HG03108 (cell line): Measurements from ENCODE around the gene PRDM8.
"Not testable (repeated sequence)": the region's sequence is repeated elsewhere in the genome, so short reads cannot be mapped to it uniquely, and the experiment has no call there.

Experiments
- ATAC-seq: cut with Tn5 transposase; IDR thresholded peaks from one replicate; pipeline ENCODE4 v1.9.1; 2021; ENCODE audit warnings: moderate library complexity; ENCODE audit not compliant: unreplicated experiment

The PRDM8 gene

GRCh38 chr4:80196922-80197573 lies at the start of gene PRDM8:
TSS of gene PRDM8 (plus strand) at chr4:80197503. CDS start at chr4:80200081, 2,578 bp downstream.
- ATAC-seq, result no peak

- ATAC-seq, result no peak
These were observed 46.7 kb upstream of the PRDM8 start for GRCh38 chr4:80150387-80151180.

GRCh38 chr4:80151981-80152380 lies 45.3 kb upstream of the PRDM8 start:
- ATAC-seq, result no peak

- no peak for ATAC-seq
These were observed 43.3 kb upstream of the PRDM8 start for GRCh38 chr4:80153874-80154544.

DNA sequence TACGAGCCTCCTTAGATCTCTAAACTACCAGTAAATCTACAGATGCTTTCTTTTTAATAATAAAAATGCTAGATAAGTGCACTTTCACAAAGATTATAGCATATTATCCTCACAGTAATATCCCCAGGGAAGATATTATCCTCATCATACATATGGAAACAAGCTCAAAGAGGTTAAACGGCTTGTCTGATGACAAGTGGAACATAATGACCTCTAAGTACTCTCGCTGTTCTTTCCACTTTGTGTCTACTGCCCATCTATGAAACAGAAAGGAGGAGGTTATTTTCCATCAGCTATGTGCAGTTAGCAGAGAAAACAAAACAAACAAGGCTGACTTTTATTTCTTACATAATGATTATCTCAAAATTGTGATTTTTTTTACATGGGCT lies 42.8 kb upstream of the PRDM8 start:
- no peak for ATAC-seq

DNA sequence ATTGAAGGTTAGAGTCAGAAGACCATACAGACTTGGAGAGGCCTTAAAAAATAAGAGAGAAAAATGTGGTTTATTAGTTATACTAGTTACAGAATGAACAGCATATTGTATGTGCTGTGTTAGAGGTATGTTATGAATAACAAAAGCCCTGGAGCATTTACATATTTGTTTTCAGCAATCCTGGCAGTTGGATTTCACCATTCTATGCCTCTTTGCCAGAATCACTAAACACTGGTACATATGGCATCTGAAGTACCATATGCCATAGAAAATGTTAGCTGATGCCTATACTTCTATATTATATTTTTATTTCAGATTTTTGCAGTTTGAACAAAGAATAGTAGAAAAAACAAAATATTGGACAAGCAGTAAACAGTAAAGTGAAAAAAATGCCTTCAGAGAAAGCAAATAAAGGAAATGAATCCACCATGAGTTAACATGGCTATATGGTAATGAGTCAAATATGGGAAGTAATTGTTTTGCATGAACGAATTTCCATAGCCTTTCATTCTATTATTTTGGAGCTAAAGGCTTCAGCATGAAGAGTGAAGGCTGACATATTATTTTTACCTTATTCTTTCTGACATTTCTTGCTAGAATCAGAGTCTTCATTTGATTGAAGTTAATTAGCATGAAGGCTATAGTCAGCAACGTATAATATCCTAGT lies 41.9 kb upstream of the PRDM8 start:
- ATAC-seq, result no peak

- no peak for ATAC-seq
These were observed 40.9 kb upstream of the PRDM8 start for GRCh38 chr4:80156410-80156809.

DNA sequence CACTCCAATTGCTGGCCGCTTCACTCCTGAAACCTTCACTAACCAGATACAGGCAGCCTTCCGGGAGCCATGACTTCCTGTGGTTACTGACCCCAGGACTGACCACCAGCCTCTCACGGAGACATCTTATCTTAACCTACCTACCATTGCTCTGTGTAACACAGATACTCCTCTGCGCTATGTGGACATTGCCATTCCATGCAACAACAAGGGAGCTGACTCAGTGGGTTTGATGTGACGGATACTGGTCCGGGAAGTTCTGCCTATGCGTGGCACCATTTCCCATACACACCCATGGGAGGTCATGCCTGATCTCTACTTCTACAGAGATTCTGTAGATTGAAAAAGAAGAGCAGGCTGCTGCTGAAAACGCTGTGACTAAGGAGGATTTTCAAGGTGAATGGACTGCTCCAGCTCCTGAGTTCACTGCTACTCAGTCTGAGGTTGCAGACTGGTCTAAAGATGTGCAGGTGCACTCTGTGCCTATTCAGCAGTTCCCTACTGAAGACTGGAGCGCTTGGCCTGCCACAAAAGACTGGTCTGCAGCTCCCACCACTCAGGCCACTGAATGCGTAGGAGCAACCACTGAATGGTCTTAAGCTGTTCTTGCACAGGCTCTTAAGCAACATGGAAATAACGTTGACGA lies 35.8 kb upstream of the PRDM8 start:
- no peak for ATAC-seq

DNA sequence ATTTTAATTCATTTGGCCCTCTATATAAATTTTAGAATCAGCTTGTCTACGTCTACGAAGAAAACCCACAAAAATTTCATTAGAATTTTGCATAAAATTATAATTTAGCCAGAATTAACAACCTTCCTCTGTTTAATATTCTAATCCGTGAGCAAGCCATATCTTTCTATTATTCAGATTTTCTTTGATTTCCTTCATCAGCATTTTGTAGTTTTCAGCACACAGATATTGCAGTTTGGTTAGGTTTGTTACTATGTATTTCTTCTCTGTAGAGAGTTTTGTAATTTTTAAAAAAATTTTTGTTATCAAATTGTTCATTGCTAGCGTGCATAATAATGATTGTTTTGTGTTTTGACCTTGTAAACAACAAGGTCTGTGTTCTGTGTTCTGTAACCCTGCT lies 34.9 kb upstream of the PRDM8 start:
- ATAC-seq, result no peak

DNA sequence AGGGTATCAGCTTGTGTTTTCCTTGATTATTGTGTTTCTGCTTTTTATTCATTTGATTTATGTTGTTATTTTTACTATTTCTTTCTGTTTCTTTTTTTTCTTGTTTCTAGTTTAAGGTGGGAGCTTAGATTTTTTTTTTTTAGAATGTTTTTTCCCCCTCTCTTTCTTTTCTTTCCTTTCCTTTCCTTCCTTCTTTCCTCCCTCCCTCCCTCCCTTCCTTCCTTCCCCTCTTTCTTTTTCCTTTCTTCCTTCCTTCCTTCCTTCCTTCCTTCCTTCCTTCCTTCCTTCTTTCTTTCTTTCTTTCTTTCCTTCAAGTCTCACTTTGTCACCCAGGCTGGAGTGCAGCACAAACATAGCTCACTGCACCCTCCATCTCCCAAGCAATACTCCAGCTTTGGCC lies 31.4 kb upstream of the PRDM8 start:
- ATAC-seq, result no peak

DNA sequence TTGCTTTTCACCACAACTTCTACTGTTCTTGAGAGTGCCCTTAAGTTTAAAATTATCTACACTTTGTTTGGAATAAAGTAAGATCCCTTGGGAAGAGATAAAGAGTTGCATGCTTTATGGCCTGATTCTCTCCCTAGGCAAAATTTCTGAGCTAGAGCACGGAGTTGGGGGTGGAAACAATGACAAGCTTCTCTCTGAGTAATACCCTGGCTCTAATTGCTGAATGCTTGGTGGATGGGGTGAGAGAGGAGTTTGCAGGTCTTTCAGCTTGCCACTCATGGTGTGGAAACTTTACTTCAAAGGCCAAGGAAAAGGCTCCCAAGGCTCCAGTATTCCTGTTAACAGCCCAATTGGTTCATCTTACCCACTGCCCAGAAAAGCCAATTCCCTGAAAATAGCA lies 26.1 kb upstream of the PRDM8 start:
- no peak for ATAC-seq

GRCh38 chr4:80171656-80172055 lies 25.6 kb upstream of the PRDM8 start:
- no peak for ATAC-seq

DNA sequence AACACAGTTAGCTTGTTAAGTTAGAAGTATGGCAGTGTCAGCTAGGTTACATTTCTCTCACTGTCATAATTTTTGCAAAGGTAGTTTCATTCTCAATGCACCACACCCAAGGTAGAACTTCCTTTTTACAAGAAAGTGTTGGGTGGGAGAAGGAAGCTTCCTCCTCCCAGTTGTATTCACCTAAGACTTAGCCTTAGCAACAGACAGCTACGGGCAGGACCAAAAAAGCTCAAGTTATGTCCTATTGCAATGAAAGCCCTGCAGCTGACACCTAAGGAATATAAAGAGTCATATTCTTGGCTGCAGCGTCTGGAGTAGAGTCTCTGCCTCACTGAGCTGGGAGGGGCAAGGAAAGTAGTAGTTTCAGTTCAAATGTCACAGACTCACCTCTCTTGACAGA lies 25.1 kb upstream of the PRDM8 start:
- ATAC-seq, result peak; percentile 46

GRCh38 chr4:80173401-80173800 lies 23.9 kb upstream of the PRDM8 start:
- peak; percentile 97 for ATAC-seq

- no peak for ATAC-seq
These were observed 23.5 kb upstream of the PRDM8 start for GRCh38 chr4:80173841-80174240.

GRCh38 chr4:80177793-80178192 lies 19.5 kb upstream of the PRDM8 start:
- ATAC-seq, result not testable (repeated sequence)

DNA sequence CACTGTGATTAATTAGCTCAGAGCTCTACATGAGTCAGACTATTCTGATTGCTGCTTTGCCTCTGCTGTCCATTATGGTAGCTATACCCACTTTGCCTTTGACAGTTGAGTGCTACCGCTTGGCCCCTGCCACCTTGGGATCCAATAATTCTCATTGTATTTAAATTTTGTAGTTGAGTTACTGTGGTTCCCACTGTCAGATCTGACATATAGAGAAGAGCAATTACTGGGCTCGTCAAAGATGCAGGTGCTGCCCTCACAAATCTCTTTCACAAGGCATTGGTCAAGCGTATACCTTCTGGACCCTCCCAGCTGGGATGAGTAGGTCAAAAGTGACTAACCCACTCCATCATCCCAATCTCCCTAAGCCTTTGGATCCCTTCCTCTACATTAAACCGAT lies 18.3 kb upstream of the PRDM8 start:
- ATAC-seq, result no peak

- no peak for ATAC-seq
These were observed 17.6 kb upstream of the PRDM8 start for GRCh38 chr4:80179637-80180161.

DNA sequence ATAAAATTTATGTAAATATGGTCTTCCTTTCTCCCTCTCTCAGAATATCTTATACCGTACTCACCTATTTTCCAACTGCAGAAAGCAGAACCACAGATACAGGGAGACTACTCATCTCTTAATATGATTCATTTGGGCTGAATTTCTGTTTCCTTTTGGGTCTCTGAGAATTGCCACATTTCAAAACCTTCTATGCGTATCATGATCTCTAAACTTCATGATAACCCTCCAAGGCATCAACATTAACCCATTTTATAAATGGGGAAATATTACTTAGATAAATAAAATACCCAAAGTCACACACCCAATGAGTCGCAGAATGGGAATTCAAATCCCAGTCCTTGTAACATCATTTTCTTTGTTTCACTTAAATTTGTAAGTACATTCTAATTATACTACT lies 16.6 kb upstream of the PRDM8 start:
- no peak for ATAC-seq

DNA sequence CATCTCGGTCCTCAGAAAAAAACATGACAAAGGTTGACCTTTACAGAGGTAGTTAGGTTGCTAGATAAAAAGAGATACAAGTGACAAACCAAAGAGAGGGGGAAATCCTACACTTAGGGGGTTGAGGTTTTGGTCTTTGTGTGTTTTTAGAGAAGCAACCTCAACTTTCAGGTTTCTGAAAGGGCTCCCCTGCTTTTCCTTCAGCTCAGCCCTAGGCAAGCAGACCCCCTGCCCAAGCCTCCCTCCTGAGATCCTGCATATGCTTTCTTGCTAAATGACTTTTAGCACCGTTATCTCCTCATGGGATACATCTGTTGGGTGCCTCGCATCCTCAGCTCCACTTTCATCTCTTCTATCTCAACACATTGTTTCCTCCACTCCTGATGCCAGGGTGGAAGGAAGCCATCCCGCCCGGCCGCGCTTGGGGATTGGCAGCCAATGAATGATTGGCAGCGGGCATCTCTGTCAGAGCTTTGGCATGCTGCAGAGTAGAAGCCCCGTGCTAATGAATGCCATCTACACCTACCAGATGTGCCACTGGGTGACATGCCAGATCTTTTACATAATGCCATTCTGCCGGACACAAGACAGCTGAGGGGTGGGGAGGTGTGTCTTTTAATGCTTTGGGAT lies 15.0 kb upstream of the PRDM8 start:
- ATAC-seq, result no peak
